ENCODE data around the gene ZFYVE28. TPM values are rescaled to one million over a fixed set of nuclear protein-coding genes. Genes with fewer than 3 reads are reported as not detected.

Gene ZFYVE28
- total and polyA plus RNA-seq, 2 donors (not counting 1 experiment from before 2014, with no cell fraction given): 5.8 to 12.1 TPM

GRCh38 chr4:2416564-2417225, 1.8 kb downstream of the ZFYVE28 start:
- ATAC-seq (ENCODE audit: low read depth) (no peak), DNase-seq (peak; percentile 64)
- ChIA-PET POLR2A (interaction anchor here (0.6 to 1.4 kb wide), 2 partner anchors 11 to 13 kb away, joined by 3 to 5 read pairs; no protein-coding TSS in a partner anchor), CTCF (interaction anchor here (1.0 to 2.4 kb wide), 4 partner anchors 14 to 197 kb away, joined by 3 to 9 read pairs (median 4); no protein-coding TSS in a partner anchor)
- peak overlapping the region; percentile 13 for H3K9ac ChIP-seq (ENCODE audit: low read length)
- peaks cover 49 to 50% of the 10 kb centered on the region in 2 donors for H3K4me1 ChIP-seq (ENCODE audit: control insufficient read depth in 2 of 2, insufficient read depth in 2 of 2, low read length in 2 of 2)
- no peak overlapping the region for H3K27ac ChIP-seq (ENCODE audit: low read length in 2 of 2)
- H3K27me3 ChIP-seq (replicated peaks in 1 of 4; ENCODE audit: control extremely low read depth in 1 of 4, control insufficient read depth in 3 of 4, insufficient read depth in 4 of 4, low read length in 3 of 4): peaks cover 0 to 70% (median 32%) of the 10 kb centered on the region in 4 experiments
- peak overlapping the region; percentile 80 for H3K4me3 Mint-ChIP-seq
- 2% methylated on average over 55 of the region's 55 CpGs for WGBS (ENCODE audit: insufficient coverage)
- H3K27me3 Mint-ChIP-seq: peaks cover 32% of the 10 kb centered on the region
- no peaks in the 10 kb centered on the region for H3K9me3 Mint-ChIP-seq (ENCODE audit: insufficient read depth)
- intact Hi-C loops (cut with micrococcal nuclease): loop anchor here (5.0 kb wide), 1 partner anchor 559 kb away; the partner anchor contains the start of gene LETM1
- H3K4me3 ChIP-seq (ENCODE audit: control extremely low read depth in 1 of 5, extremely low read depth in 1 of 5, insufficient read depth in 1 of 5, low read depth in 2 of 5, low read length in 4 of 5): peak overlapping the region in 3 of 5 experiments; percentile 11 to 16 (median 15)
- no peaks in the 10 kb centered on the region for H3K79me2 ChIP-seq (ENCODE audit: control insufficient read depth, insufficient read depth, low read length)
- H2AFZ ChIP-seq (ENCODE audit: insufficient read depth, low read depth, low read length, poor library complexity, severe bottlenecking): peak overlapping the region; percentile 59
- H3K27ac Mint-ChIP-seq: peak overlapping the region; percentile 56
- H4K20me1 ChIP-seq (ENCODE audit: control insufficient read depth, insufficient read depth, low read length, poor library complexity, severe bottlenecking): no peaks in the 10 kb centered on the region
- no peaks in the 10 kb centered on the region for H3K36me3 ChIP-seq (replicated peaks in 1 of 2; ENCODE audit: control extremely low read depth in 1 of 2, control insufficient read depth in 1 of 2, extremely low read depth in 1 of 2, insufficient read depth in 2 of 2, low read length in 1 of 2)
- TF ChIP-seq CTCF (IDR thresholded peaks at IDR 0.05): no peak
- TF ChIP-seq EZH2 (IDR thresholded peaks at IDR 0.05; ENCODE audit: borderline replicate concordance, insufficient read depth, low read depth, low read length, poor library complexity, severe bottlenecking): peak; percentile 99
- H3K4me2 ChIP-seq (replicated peaks; ENCODE audit: low read depth, low read length, poor library complexity, severe bottlenecking): peak overlapping the region; percentile 93
- peaks cover 55% of the 10 kb centered on the region for H3K4me1 Mint-ChIP-seq
- H3K9me3 ChIP-seq (ENCODE audit: control extremely low read depth in 1 of 3, control insufficient read depth in 2 of 3, insufficient read depth in 1 of 3, low read length in 2 of 3): peaks cover 0 to 14% (median 0%) of the 10 kb centered on the region in 3 donors

Data from B cell (primary cell).